Activated CD8-positive, alpha-beta T cell treated with anti-CD3 and anti-CD28 coated beads for 36 hours (primary cell): ENCODE results near the gene FSHR. TPM values are rescaled to one million over a fixed set of nuclear protein-coding genes. Genes with fewer than 3 reads are reported as not detected.

Experiments used
- ATAC-seq: fragments of 200-7000 bp; cut with Tn5 transposase; one replicate; pipeline ENCODE4 v1.10.0; 2021; ENCODE audit warnings: mild to moderate bottlenecking, moderate library complexity
- CTCF ChIA-PET: fragments of 350-600 bp; sonication (Branson Sonifier 250); formaldehyde crosslinking; loops from one replicate; lab custom pipeline; 2021; ENCODE audit warnings: antibody characterized with exemption; lab: Charles Lee
- POLR2A ChIA-PET: fragments of 350-600 bp; sonication (Branson Sonifier 250); formaldehyde crosslinking; loops from one replicate; lab custom pipeline; 2021; ENCODE audit warnings: antibody characterized with exemption; lab: Charles Lee
- DNase-seq: peaks from one replicate; pipeline ENCODE4 v3.0.0-alpha.2; 2020
- H3K27ac Mint-ChIP-seq: one replicate; pipeline ENCODE4 v1.8.0; 2021; ENCODE audit warnings: mild to moderate bottlenecking, mixed read lengths
- H3K27me3 Mint-ChIP-seq: one replicate; pipeline ENCODE4 v1.8.0; 2021; ENCODE audit warnings: mixed read lengths
- H3K36me3 Mint-ChIP-seq: one replicate; pipeline ENCODE4 v1.8.0; 2021; ENCODE audit warnings: low read depth, mixed read lengths
- H3K4me1 Mint-ChIP-seq: one replicate; pipeline ENCODE4 v1.8.0; 2021; ENCODE audit warnings: low read depth, mixed read lengths
- H3K4me3 Mint-ChIP-seq: one replicate; pipeline ENCODE4 v1.8.0; 2021; ENCODE audit warnings: mild to moderate bottlenecking, moderate library complexity, mixed read lengths
- H3K9me3 Mint-ChIP-seq: one replicate; pipeline ENCODE4 v1.8.0; 2021; ENCODE audit warnings: mixed read lengths
- intact Hi-C: fragments of 100-400 bp; cut with micrococcal nuclease; formaldehyde crosslinking; loops from one replicate; pipeline ENCODE4 v1.10.0; 2022
- total RNA-seq, 2 experiments: library from RNA; stranded (reverse); gene quantifications; one replicate each; pipeline ENCODE4 v1.2.3, GENCODE V29; 2021
- TF ChIP-seq, protein P1 (sequence below): fragments of 200-600 bp; IDR thresholded peaks from one replicate; pipeline ENCODE4 v1.8.0; 2022; ENCODE audit warnings: antibody characterized with exemption, mild to moderate bottlenecking

Gene FSHR
- total RNA-seq, 2 experiments from 2014 or later = not detected

DNA sequence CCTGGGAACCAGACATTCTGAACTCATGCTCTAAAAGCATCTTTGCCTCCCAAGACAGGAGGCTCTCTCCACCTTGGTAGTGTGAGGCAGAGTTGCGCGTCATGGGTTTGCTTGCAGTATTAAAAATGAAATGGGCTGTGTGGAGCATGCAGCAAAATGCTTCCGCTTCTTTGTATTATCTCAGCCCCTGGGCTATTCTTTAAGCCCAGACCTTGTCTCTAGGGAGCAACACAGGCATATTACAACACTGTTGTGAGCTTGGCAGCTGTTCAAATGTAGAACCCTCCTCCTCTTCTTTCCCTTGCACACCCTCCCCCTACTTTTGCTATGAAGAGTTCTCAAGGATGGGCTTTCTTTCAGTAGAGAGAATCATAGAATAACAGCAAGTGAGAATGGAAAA, 213.7 kb downstream of the FSHR start:
- intact Hi-C loops = loop anchor here (10.0 kb wide), 1 partner anchor 1204 kb away; no protein-coding TSS in a partner anchor
- POLR2A ChIA-PET = no interaction called here
- TF ChIP-seq, protein P1, sequence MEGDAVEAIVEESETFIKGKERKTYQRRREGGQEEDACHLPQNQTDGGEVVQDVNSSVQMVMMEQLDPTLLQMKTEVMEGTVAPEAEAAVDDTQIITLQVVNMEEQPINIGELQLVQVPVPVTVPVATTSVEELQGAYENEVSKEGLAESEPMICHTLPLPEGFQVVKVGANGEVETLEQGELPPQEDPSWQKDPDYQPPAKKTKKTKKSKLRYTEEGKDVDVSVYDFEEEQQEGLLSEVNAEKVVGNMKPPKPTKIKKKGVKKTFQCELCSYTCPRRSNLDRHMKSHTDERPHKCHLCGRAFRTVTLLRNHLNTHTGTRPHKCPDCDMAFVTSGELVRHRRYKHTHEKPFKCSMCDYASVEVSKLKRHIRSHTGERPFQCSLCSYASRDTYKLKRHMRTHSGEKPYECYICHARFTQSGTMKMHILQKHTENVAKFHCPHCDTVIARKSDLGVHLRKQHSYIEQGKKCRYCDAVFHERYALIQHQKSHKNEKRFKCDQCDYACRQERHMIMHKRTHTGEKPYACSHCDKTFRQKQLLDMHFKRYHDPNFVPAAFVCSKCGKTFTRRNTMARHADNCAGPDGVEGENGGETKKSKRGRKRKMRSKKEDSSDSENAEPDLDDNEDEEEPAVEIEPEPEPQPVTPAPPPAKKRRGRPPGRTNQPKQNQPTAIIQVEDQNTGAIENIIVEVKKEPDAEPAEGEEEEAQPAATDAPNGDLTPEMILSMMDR = no peak
- Mint-ChIP-seq H3K36me3 (no peaks in the 10 kb centered on the region), H3K4me3 (no peak overlapping the region), H3K9me3 (no peaks in the 10 kb centered on the region), H3K4me1 (no peaks in the 10 kb centered on the region), H3K27me3 (peaks cover 2% of the 10 kb centered on the region), H3K27ac (no peak overlapping the region)
- CTCF ChIA-PET = no interaction called here
- no peak for DNase-seq
- no peak for ATAC-seq

DNA sequence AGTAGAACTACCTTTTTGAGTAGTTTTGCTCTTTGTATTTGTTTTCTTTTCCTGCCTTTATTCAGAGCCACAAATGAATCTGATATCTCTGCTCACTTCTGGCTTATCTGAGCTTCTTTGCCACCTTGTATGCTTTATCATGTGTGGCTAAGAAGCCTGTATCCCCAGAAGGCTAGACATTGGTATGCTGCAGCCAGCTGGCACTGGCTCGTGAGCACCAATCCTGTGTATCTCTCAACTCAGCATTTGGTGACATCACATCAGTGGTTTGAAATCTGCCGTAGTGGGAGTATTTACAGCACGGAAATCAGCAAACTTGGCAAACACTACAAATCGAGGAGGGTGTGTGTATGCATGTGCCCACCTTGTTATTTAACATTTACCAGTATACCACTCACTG, 215.1 kb downstream of the FSHR start:
- Mint-ChIP-seq H3K9me3 (no peaks in the 10 kb centered on the region), H3K27me3 (peaks cover 2% of the 10 kb centered on the region), H3K4me3 (no peak overlapping the region), H3K4me1 (no peaks in the 10 kb centered on the region), H3K36me3 (no peaks in the 10 kb centered on the region), H3K27ac (no peak overlapping the region)
- TF ChIP-seq, protein P1 = no peak
- POLR2A ChIA-PET = interaction anchor here (0.6 kb wide), 1 partner anchor 53 kb away, joined by 3 read pairs; no protein-coding TSS in a partner anchor
- ATAC-seq = no peak
- intact Hi-C loops = no loop called here
- CTCF ChIA-PET = no interaction called here
- no peak for DNase-seq

DNA sequence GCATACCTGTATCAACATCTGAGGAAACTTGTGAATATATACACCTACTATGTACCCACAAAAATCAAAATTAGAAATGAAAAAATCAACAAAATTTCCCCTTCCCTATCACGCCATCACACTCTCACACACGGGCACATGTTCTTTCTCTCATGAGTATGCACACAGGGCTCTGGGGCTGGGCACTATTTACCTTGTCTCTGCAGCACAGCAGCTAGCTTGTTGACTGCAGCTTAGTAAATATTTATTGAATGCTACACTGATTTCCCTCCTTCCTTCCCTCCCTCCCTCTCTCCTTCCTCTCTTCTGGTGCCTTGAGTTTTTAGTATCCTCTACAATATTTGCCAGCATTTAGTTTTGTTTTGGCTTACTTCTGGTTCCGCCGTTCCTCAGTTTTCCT, 216.1 kb downstream of the FSHR start:
- DNase-seq (no peak), ATAC-seq (no peak)
- TF ChIP-seq, protein P1 = no peak
- CTCF ChIA-PET = no interaction called here
- Mint-ChIP-seq H3K9me3 (no peaks in the 10 kb centered on the region), H3K36me3 (no peaks in the 10 kb centered on the region), H3K27ac (no peak overlapping the region), H3K4me1 (no peaks in the 10 kb centered on the region), H3K27me3 (peaks cover 2% of the 10 kb centered on the region), H3K4me3 (no peak overlapping the region)
- POLR2A ChIA-PET = no interaction called here
- intact Hi-C loops = no loop called here

DNA sequence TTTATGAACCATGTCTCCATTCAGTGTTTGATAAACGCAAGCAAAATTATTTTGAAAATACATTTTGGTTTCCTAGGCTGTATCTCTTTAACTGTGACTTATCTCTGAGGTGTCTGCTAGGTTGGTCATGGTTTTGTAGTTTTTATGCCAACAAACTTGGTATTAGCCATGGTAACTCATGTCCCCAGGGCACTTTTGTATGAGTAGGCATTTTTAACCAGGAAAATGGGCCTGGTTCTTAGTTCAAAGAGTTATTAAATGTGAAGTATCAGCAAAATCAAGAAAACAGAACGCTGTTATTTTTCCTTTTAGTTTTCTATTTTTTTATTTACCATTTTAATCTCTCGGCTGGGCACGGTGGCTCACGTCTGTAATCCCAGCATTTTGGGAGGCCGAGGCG, 219.5 kb downstream of the FSHR start:
- no peaks in the 10 kb centered on the region for H3K9me3 Mint-ChIP-seq
- ATAC-seq (no peak), DNase-seq (no peak)
- no peaks in the 10 kb centered on the region for H3K4me1 Mint-ChIP-seq
- H3K27ac Mint-ChIP-seq = no peak overlapping the region
- no peak overlapping the region for H3K4me3 Mint-ChIP-seq
- TF ChIP-seq, protein P1 = no peak
- POLR2A ChIA-PET = no interaction called here
- H3K36me3 Mint-ChIP-seq = no peaks in the 10 kb centered on the region
- intact Hi-C loops = no loop called here
- H3K27me3 Mint-ChIP-seq = no peaks in the 10 kb centered on the region
- CTCF ChIA-PET = no interaction called here

DNA sequence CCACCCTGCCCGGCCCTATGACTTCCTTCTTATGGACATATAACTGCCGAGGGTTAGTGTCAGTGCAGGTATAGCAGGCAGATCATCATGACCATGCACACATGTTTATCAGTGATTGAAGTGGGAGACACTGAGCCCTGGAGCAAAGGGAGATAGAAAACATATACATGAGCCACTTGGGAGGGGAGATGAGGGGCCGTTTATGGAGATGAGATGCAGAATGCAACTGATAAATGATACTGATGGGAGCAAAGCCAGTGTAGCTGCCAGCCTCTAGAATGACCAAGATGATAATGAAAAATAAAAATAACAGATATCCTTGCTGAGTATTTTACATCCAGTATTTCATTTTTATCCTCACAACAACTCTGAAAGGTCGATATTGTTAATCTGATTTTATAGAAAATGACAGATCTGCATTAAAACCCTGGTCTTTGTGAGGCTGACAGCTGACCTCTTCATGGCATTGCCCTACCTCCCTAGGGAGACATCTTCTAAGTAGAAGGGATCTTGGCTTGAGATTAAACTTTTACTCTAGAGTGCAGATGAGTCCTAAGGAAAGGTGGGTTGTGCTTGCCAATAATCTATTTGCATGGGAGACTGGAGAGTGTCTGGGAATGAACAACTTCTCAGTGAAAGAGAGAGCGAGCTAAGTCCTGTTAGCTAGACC, 220.4 kb downstream of the FSHR start:
- ATAC-seq (no peak), DNase-seq (no peak)
- H3K4me3 Mint-ChIP-seq = no peak overlapping the region
- intact Hi-C loops = no loop called here
- no peaks in the 10 kb centered on the region for H3K36me3 Mint-ChIP-seq
- CTCF ChIA-PET = no interaction called here
- no peak overlapping the region for H3K27ac Mint-ChIP-seq
- H3K4me1 Mint-ChIP-seq = no peaks in the 10 kb centered on the region
- TF ChIP-seq, protein P1 = no peak
- H3K27me3 Mint-ChIP-seq = no peaks in the 10 kb centered on the region
- H3K9me3 Mint-ChIP-seq = no peaks in the 10 kb centered on the region
- POLR2A ChIA-PET = no interaction called here
